Measurements from ENCODE around the gene TAS2R60.
"Not testable (repeated sequence)": the region's sequence is repeated elsewhere in the genome, so short reads cannot be mapped to it uniquely, and the experiment has no call there.

TAS2R60 gene

GRCh38 chr7:143477501-143478150, 34.4 kb downstream of the TAS2R60 start, which contains the start of gene TAS2R41:
TAS2R41 (plus strand) TSS chr7:143477873; CDS start chr7:143477873, 0 bp downstream.
- no peak for DNase-seq (ENCODE audit: low read depth)

- DNase-seq (ENCODE audit: low read depth) = no peak
These were observed 36.0 kb downstream of the TAS2R60 start for GRCh38 chr7:143479055-143479766.

GRCh38 chr7:143480501-143480900, 37.2 kb downstream of the TAS2R60 start:
- no peak for DNase-seq (ENCODE audit: low read depth)

GRCh38 chr7:143484119-143484518, 40.9 kb downstream of the TAS2R60 start:
- no peak for DNase-seq (ENCODE audit: low read depth)

GRCh38 chr7:143485094-143485493, 41.8 kb downstream of the TAS2R60 start:
- DNase-seq (ENCODE audit: low read depth) = no peak

- DNase-seq (ENCODE audit: low read depth) = no peak
These were observed 42.2 kb downstream of the TAS2R60 start for GRCh38 chr7:143485500-143485899.

GRCh38 chr7:143486266-143486665, 43.0 kb downstream of the TAS2R60 start:
- not testable (repeated sequence) for DNase-seq (ENCODE audit: low read depth)

GRCh38 chr7:143487061-143487460, 43.8 kb downstream of the TAS2R60 start:
- DNase-seq (ENCODE audit: low read depth) = no peak

GRCh38 chr7:143487566-143487965, 44.3 kb downstream of the TAS2R60 start:
- DNase-seq (ENCODE audit: low read depth) = no peak

GRCh38 chr7:143490717-143491306, 47.6 kb downstream of the TAS2R60 start:
- DNase-seq (ENCODE audit: low read depth) = no peak

- no peak for DNase-seq (ENCODE audit: low read depth)
These were observed 48.8 kb downstream of the TAS2R60 start for GRCh38 chr7:143492043-143492471.

- DNase-seq (ENCODE audit: low read depth) = no peak
These were observed 49.8 kb downstream of the TAS2R60 start for GRCh38 chr7:143492799-143493739.

GRCh38 chr7:143493751-143494150, 50.5 kb downstream of the TAS2R60 start:
- no peak for DNase-seq (ENCODE audit: low read depth)
